ENCODE results near the gene MS4A4A. TPM values are rescaled to one million over a fixed set of nuclear protein-coding genes. Genes with fewer than 3 reads are reported as not detected.

MS4A4A gene
- total and polyA plus RNA-seq, 7 experiments from 2014 or later: 0.62 to 6.9 (median 0.87) TPM; not detected in 3

GRCh38 chr11:60345489-60345888 lies 65.0 kb downstream of the MS4A4A start:
- Mint-ChIP-seq H3K4me3 (no peak overlapping the region), H3K27me3 (peaks cover 4 to 33% (median 24%) of the 10 kb centered on the region in 5 donors), H3K9me3 (no peaks in the 10 kb centered on the region), H3K4me1 (no peaks in the 10 kb centered on the region), H3K27ac (no peak overlapping the region), H3K36me3 (no peaks in the 10 kb centered on the region)
- H3K9me3 ChIP-seq (ENCODE audit: control insufficient read depth in 2 of 3, low read length in 3 of 3): no peaks in the 10 kb centered on the region
- no peaks in the 10 kb centered on the region for H3K36me3 ChIP-seq (ENCODE audit: control insufficient read depth in 2 of 3, insufficient read depth in 3 of 3, low read length in 3 of 3)
- no peak overlapping the region for H3K27ac ChIP-seq (ENCODE audit: low read depth, low read length)
- CTCF ChIA-PET: no interaction called here
- intact Hi-C loops (cut with micrococcal nuclease): no loop called here
- no peak for ATAC-seq
- no peaks in the 10 kb centered on the region for H3K27me3 ChIP-seq (ENCODE audit: control insufficient read depth in 2 of 2, insufficient read depth in 2 of 2, low read length in 2 of 2)
- POLR2A ChIA-PET: no interaction called here
- H3K4me1 ChIP-seq (ENCODE audit: control insufficient read depth in 2 of 2, insufficient read depth in 2 of 2, low read length in 2 of 2): no peaks in the 10 kb centered on the region
- H3K4me3 ChIP-seq (ENCODE audit: low read length): no peak overlapping the region
- DNase-seq: no peak

DNA sequence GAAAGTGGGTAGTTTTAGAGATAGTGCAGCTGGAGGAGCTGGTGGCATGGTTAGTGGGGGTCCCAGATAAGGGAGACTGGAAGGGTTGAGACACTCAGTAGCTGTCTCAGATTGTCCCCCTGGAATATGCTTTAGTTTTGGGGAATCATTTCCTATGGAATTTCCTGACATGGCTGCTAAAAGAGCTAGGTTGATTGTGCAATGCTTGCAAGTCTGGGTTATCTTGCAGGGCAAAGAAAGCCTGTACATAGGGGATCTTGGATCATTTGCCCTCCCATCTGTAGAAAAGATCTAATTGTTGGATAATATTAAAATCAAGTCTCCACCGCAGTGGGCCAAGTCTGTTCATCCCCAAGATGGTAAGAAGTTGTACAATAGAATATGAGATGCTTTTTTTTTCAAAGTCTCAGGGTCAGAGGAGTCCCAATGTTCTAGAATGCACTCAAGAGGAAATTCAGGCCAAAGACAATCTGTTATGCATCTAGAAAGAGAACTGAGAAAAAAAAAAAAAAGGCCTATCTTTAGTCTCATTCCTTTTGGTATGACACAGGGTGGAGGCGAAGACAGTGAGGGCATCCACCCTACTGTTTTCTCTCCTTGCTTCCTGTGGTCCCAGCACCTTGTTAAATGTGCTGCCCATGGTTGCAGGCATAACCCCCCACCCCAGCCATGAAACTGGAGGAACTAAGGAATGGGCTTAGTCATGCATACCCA lies 66.8 kb downstream of the MS4A4A start:
- Mint-ChIP-seq H3K9me3 (no peaks in the 10 kb centered on the region), H3K4me1 (no peaks in the 10 kb centered on the region), H3K27me3 (peaks cover 6 to 25% (median 17%) of the 10 kb centered on the region in 5 donors), H3K36me3 (no peaks in the 10 kb centered on the region), H3K4me3 (no peak overlapping the region), H3K27ac (no peak overlapping the region)
- no peaks in the 10 kb centered on the region for H3K36me3 ChIP-seq (ENCODE audit: control insufficient read depth in 2 of 3, insufficient read depth in 3 of 3, low read length in 3 of 3)
- no peak overlapping the region for H3K27ac ChIP-seq (ENCODE audit: low read depth, low read length)
- ChIA-PET POLR2A (no interaction called here), CTCF (no interaction called here)
- H3K4me1 ChIP-seq (ENCODE audit: control insufficient read depth in 2 of 2, insufficient read depth in 2 of 2, low read length in 2 of 2): no peaks in the 10 kb centered on the region
- no peaks in the 10 kb centered on the region for H3K27me3 ChIP-seq (ENCODE audit: control insufficient read depth in 2 of 2, insufficient read depth in 2 of 2, low read length in 2 of 2)
- DNase-seq (no peak), ATAC-seq (no peak)
- intact Hi-C loops (cut with micrococcal nuclease): no loop called here
- no peak overlapping the region for H3K4me3 ChIP-seq (ENCODE audit: low read length)
- no peaks in the 10 kb centered on the region for H3K9me3 ChIP-seq (ENCODE audit: control insufficient read depth in 2 of 3, low read length in 3 of 3)

GRCh38 chr11:60348116-60348515 lies 67.7 kb downstream of the MS4A4A start:
- no peak for DNase-seq
- intact Hi-C loops (cut with micrococcal nuclease): no loop called here
- CTCF ChIA-PET: interaction anchor here (0.9 kb wide), 1 partner anchor 24 kb away, joined by 3 read pairs; no protein-coding TSS in a partner anchor
- POLR2A ChIA-PET: no interaction called here
- H3K27me3 Mint-ChIP-seq: peaks cover 5 to 22% (median 15%) of the 10 kb centered on the region in 5 donors
- no peak overlapping the region for H3K4me3 Mint-ChIP-seq
- Histone ChIP-seq H3K9me3 (ENCODE audit: control insufficient read depth in 2 of 3, low read length in 3 of 3) (no peaks in the 10 kb centered on the region), H3K4me3 (ENCODE audit: low read length) (no peak overlapping the region), H3K36me3 (ENCODE audit: control insufficient read depth in 2 of 3, insufficient read depth in 3 of 3, low read length in 3 of 3) (no peaks in the 10 kb centered on the region), H3K4me1 (ENCODE audit: control insufficient read depth in 2 of 2, insufficient read depth in 2 of 2, low read length in 2 of 2) (no peaks in the 10 kb centered on the region), H3K27me3 (ENCODE audit: control insufficient read depth in 2 of 2, insufficient read depth in 2 of 2, low read length in 2 of 2) (no peaks in the 10 kb centered on the region), H3K27ac (ENCODE audit: low read depth, low read length) (no peak overlapping the region)
- H3K9me3 Mint-ChIP-seq: no peaks in the 10 kb centered on the region
- ATAC-seq: no peak
- no peak overlapping the region for H3K27ac Mint-ChIP-seq
- no peaks in the 10 kb centered on the region for H3K36me3 Mint-ChIP-seq
- H3K4me1 Mint-ChIP-seq: no peaks in the 10 kb centered on the region

- Histone ChIP-seq H3K27ac (ENCODE audit: low read depth, low read length) (no peak overlapping the region), H3K27me3 (ENCODE audit: control insufficient read depth in 2 of 2, insufficient read depth in 2 of 2, low read length in 2 of 2) (no peaks in the 10 kb centered on the region), H3K4me3 (ENCODE audit: low read length) (no peak overlapping the region), H3K9me3 (ENCODE audit: control insufficient read depth in 2 of 3, low read length in 3 of 3) (no peaks in the 10 kb centered on the region), H3K36me3 (ENCODE audit: control insufficient read depth in 2 of 3, insufficient read depth in 3 of 3, low read length in 3 of 3) (no peaks in the 10 kb centered on the region), H3K4me1 (ENCODE audit: control insufficient read depth in 2 of 2, insufficient read depth in 2 of 2, low read length in 2 of 2) (no peaks in the 10 kb centered on the region)
- Mint-ChIP-seq H3K4me1 (no peaks in the 10 kb centered on the region), H3K9me3 (peaks cover 0 to 10% (median 0%) of the 10 kb centered on the region in 11 donors), H3K27me3 (peaks cover 6 to 23% (median 10%) of the 10 kb centered on the region in 5 donors), H3K36me3 (no peaks in the 10 kb centered on the region), H3K27ac (no peak overlapping the region), H3K4me3 (no peak overlapping the region)
- DNase-seq (no peak), ATAC-seq (no peak)
- intact Hi-C loops (cut with micrococcal nuclease): no loop called here
- POLR2A ChIA-PET: no interaction called here
- CTCF ChIA-PET: no interaction called here
Observed at GRCh38 chr11:60349990-60350389, 69.5 kb downstream of the MS4A4A start.

DNA sequence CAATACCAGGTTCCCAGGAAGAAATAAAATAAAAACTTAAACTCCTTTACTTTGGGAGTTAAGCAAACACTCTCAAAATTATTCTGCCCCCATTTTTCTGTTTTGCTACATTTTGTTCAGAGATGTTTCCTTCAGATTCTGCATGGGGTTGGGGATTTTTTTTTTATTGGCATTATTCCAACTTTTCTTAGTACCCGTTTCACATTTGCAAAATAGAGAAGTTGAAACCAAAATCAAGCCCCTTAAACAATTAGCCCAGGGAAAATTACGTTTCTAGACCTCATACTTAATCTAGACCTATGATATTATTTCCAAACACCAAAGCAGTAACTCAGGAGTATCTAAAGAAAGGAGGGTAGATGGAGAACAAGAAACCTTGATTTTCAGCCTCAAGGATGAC lies 77.3 kb downstream of the MS4A4A start:
- ChIA-PET POLR2A (no interaction called here), CTCF (no interaction called here)
- DNase-seq: no peak
- intact Hi-C loops (cut with micrococcal nuclease): no loop called here
- H3K36me3 Mint-ChIP-seq: no peaks in the 10 kb centered on the region
- no peak for ATAC-seq
- Histone ChIP-seq H3K9me3 (ENCODE audit: control insufficient read depth in 2 of 3, low read length in 3 of 3) (no peaks in the 10 kb centered on the region), H3K4me1 (ENCODE audit: control insufficient read depth in 2 of 2, insufficient read depth in 2 of 2, low read length in 2 of 2) (no peaks in the 10 kb centered on the region), H3K4me3 (ENCODE audit: low read length) (no peak overlapping the region), H3K27me3 (ENCODE audit: control insufficient read depth in 2 of 2, insufficient read depth in 2 of 2, low read length in 2 of 2) (no peaks in the 10 kb centered on the region), H3K36me3 (ENCODE audit: control insufficient read depth in 2 of 3, insufficient read depth in 3 of 3, low read length in 3 of 3) (no peaks in the 10 kb centered on the region), H3K27ac (ENCODE audit: low read depth, low read length) (no peak overlapping the region)
- H3K27me3 Mint-ChIP-seq: peaks cover 5 to 16% (median 12%) of the 10 kb centered on the region in 5 donors
- H3K27ac Mint-ChIP-seq: no peak overlapping the region
- peaks cover 0 to 4% (median 0%) of the 10 kb centered on the region in 7 donors for H3K4me1 Mint-ChIP-seq
- peaks cover 0 to 10% (median 0%) of the 10 kb centered on the region in 11 donors for H3K9me3 Mint-ChIP-seq
- no peak overlapping the region for H3K4me3 Mint-ChIP-seq

Other genes starting within 250 kb of the MS4A4A start
- gene OOSP2, start 240.3 kb upstream of the MS4A4A start, total RNA-seq: not detected
- not detected for gene OOSP2, start 240.3 kb upstream of the MS4A4A start, polyA plus RNA-seq
- 1 to 10 TPM in 2 of 5 experiments, not detected in 3; 4.2 to 9.9 TPM for gene MS4A3, start 224.0 kb upstream of the MS4A4A start, total RNA-seq
- not detected for gene MS4A3, start 224.0 kb upstream of the MS4A4A start, polyA plus RNA-seq
- gene MS4A2, start 192.0 kb upstream of the MS4A4A start, total RNA-seq: 1 to 10 TPM in 2 of 5 experiments, not detected in 3; 2.3 to 7.6 TPM
- not detected for gene MS4A2, start 192.0 kb upstream of the MS4A4A start, polyA plus RNA-seq
- gene MS4A6A, start 97.6 kb upstream of the MS4A4A start, total RNA-seq: 100 to 1,000 TPM in 1 of 5 experiments, 10 to 100 TPM in 1, 1 to 10 TPM in 2, not detected in 1; 6.5 to 151 (median 11.5) TPM
- under 1 TPM; 0.28 to 0.82 TPM for gene MS4A6A, start 97.6 kb upstream of the MS4A4A start, polyA plus RNA-seq
- 1 to 10 TPM in 2 of 5 experiments, under 1 TPM in 1, not detected in 2; 0.19 to 9.2 (median 2.1) TPM for gene MS4A4E, start 37.5 kb upstream of the MS4A4A start, total RNA-seq
- gene MS4A4E, start 37.5 kb upstream of the MS4A4A start, polyA plus RNA-seq: not detected
- not detected for gene MS4A6E, start 46.6 kb downstream of the MS4A4A start, total RNA-seq
- not detected for gene MS4A6E, start 46.6 kb downstream of the MS4A4A start, polyA plus RNA-seq
- gene MS4A7, start 97.9 kb downstream of the MS4A4A start, total RNA-seq: 10 to 100 TPM in 1 of 5 experiments, 1 to 10 TPM in 3, not detected in 1; 3.2 to 83.4 (median 3.8) TPM
- under 1 TPM in 1 of 2 donors, not detected in 1; 0.22 TPM for gene MS4A7, start 97.9 kb downstream of the MS4A4A start, polyA plus RNA-seq
- 1 to 10 TPM in 1 of 5 experiments, under 1 TPM in 2, not detected in 2; 0.13 to 5.6 (median 0.37) TPM for gene MS4A14, start 115.8 kb downstream of the MS4A4A start, total RNA-seq
- not detected for gene MS4A14, start 115.8 kb downstream of the MS4A4A start, polyA plus RNA-seq
- gene MS4A5, start 148.9 kb downstream of the MS4A4A start, total RNA-seq: not detected
- gene MS4A5, start 148.9 kb downstream of the MS4A4A start, polyA plus RNA-seq: not detected
- gene MS4A1, start 175.2 kb downstream of the MS4A4A start, total RNA-seq: 10 to 100 TPM in 1 of 5 experiments, 1 to 10 TPM in 3, not detected in 1; 1.4 to 22.1 (median 1.6) TPM
- gene MS4A1, start 175.2 kb downstream of the MS4A4A start, polyA plus RNA-seq: 1 to 10 TPM in 1 of 2 donors, under 1 TPM in 1; 0.92 to 1.2 TPM
- not detected for gene MS4A12, start 212.1 kb downstream of the MS4A4A start, total RNA-seq
- gene MS4A12, start 212.1 kb downstream of the MS4A4A start, polyA plus RNA-seq: not detected
- gene MS4A13, start 234.7 kb downstream of the MS4A4A start, total RNA-seq: not detected
- gene MS4A13, start 234.7 kb downstream of the MS4A4A start, polyA plus RNA-seq: not detected

Data from naive thymus-derived CD4-positive, alpha-beta T cell (primary cell).